GM21526 (cell line): ENCODE measurements around the gene DCANP1.

Experiments used
- ATAC-seq: cut with Tn5 transposase; IDR thresholded peaks from one replicate; pipeline ENCODE4 v1.9.1; 2021; ENCODE audit warnings: moderate library complexity; ENCODE audit not compliant: unreplicated experiment, low FRiP score

DCANP1 gene

DNA sequence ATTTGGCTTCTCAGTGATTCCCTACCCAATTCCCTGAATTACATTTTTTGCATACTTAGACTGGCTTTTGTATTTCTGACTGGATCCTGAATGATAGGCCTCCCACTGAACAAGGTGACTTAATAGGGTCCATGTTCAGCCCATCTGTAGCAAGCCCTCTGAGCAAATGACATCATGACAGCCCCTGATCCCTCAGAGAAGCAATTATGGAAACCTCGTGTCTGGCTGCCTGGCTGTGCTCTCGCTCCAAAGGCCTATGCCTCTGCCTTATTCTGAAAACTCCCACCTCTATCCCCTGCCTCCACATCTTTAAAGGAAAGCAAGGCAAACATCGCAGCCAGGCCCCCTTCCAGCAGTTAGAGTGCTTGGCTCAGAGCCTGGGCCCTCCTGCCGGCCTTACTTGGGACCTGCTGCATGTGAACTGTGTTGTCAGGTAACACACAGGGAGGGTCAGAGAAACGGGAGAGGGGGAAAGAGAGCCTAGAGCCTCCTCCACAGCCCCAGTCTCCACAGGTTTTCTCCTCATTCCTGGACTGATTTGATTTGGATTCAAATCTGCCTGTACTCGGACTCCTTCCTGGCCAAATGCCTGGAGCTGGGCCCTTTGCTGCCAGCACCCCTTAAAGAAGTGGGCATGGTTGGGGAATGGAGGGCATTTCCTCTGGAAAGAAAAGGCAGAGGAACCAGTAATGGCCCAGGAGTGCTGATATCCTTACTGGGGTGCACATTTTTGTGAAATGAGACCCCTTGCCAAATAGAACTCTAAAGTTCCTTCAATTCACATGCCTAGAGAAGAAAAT lies 3.8 kb downstream of the DCANP1 start:
- ATAC-seq, result no peak

DNA sequence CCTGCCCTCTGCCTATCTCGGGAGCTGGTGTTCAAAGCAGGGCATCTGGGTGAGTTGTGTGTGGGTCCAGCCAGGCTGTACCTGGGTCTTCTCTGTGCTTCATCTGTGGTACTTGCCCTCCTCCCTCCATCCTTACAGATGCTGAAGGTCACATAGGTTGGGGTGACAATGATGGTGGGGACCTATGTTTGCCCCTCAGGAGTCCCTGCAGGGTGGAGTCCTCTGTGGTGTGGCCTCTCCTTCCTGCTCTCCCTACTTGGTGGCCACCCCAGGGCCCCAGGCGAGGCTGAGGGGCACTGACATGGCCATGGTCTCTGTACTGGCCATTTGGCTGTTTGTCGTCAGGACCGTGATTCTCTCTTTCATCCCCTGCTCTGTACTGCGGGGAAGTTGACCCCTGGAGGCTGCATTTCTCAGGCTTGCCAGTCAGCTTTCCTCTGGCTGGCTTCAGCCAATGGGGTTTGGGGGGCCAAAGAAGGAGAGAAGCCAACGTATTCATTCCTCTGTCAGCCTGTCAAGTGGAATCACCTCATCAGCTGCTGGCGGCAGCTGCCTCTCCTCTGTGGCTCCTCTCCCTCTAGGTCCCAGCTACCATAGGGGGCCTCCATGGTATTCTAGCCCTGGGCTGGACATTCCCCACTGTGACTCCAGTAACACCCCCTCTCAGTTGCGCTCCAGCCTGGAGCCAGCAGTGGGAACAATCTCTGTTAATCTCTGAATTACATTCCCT lies 4.6 kb downstream of the DCANP1 start:
- ATAC-seq, result no peak

- no peak for ATAC-seq
Measured at GRCh38 chr5:135441919-135442318, 5.2 kb downstream of the DCANP1 start.

DNA sequence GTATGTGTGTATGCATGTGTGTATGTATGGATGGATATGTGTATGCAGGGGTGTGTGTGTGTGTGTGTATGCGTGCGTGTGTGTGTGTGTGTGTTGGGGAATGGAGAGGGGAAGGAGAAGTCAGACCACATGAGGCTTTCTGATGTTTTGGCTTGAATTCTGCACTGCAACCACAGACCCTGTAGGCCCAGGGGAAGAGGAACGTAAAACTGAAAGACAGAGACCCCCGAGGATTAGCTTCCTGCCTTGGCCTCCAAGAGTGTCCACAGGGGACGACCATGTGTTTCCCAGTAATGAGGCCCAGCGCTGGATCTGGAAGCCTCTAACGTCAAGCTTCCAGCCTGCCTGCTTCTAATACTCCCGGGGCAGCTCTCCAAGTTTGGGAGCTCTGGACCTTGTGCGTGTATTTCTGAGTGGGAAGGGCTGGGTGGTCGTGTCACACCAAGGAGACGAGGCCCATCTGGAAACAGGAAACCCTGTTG lies 5.8 kb downstream of the DCANP1 start:
- ATAC-seq, result no peak

DNA sequence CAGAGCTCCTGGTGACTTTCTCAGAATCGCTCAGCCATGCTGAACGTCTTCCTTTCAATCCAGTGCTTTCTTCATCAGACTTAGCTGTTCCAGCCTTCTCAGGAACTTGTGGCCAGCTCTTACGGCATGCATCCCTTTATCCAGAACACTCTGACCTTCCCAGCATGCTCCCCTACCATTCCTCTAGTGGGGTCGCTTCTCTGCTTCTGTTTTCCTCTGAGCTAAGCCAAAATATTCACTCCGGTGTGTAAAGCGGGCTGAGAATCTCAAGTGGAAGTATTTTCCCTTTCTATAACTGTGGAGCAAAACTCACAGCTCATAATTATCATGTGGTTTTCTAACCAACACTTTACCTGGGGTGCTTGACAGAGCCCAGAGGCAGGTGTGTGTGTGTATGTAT lies 6.2 kb downstream of the DCANP1 start:
- no peak for ATAC-seq

DNA sequence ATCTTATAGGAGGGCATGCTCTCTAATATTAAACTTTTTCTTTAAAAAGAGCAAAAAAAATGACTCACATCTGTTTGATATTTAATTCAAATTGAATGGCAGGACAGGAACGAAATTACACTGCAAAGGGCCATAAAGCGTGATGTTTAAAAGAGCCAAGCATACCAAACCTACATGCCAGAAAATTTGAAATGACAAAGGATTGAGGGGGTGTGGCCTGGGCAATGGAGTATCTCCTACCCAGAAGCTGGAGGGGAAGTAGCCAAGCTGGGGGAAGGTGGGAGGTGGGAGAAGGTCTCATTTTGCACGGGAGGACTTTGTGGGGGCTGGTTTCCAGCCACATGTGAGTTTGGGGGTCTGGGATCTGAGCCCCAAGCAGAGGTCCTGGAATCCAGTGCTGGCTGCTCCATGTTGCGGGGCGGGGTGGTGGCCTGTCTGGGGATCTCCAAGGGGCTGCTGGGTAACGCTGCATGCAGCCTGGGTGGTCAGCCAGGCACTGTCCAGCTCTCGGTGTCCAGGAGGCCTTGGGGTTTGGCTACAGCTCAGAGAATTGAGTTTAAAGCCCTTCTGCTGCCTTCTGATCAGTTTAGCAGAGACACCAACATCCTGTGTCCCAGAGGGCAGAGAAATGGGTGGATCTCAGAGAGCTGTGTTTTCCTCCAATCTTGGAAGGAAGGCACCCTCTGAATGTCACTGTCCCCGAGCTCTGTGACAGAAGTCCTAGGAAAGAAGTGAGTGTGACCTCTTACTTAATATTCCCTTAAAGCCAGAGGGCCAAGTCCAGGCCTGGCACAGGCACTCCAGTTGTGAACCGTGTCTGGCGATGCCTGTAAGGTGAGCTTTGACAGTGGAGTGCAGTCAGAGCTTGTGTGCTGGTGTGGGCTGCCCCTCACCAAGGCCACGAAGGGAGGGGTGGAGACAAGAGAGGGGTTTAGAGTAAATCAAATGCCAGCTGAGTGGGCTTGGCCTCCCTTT lies 7.6 kb downstream of the DCANP1 start:
- no peak for ATAC-seq

DNA sequence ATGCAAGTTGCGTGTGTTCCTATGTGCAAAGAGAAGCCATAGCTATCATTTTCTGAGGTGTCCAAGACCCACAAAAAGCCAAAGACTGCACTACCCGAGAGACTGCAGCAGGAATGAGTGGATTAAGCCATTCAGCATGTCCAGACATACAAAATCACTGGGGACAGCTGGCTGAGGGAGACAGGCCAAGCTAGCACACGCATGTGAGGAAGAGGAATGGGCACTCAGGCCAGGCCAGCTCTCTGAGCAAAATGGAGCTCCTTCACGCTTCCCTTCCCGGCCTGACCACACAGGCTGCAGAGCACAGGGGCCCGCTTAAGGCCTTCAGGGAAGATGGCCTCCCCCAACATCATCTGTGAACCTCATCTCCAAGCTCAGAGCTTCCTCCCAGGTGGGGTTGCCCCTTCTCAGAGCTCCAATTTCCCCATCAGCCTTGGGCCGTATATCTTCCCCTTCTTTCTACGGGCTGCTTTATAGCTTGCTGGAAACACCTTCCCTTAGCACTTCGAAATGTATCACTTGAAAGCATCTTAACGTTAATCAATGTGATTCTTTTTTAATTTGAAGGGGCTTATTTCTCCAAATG lies 8.4 kb downstream of the DCANP1 start:
- ATAC-seq, result no peak

DNA sequence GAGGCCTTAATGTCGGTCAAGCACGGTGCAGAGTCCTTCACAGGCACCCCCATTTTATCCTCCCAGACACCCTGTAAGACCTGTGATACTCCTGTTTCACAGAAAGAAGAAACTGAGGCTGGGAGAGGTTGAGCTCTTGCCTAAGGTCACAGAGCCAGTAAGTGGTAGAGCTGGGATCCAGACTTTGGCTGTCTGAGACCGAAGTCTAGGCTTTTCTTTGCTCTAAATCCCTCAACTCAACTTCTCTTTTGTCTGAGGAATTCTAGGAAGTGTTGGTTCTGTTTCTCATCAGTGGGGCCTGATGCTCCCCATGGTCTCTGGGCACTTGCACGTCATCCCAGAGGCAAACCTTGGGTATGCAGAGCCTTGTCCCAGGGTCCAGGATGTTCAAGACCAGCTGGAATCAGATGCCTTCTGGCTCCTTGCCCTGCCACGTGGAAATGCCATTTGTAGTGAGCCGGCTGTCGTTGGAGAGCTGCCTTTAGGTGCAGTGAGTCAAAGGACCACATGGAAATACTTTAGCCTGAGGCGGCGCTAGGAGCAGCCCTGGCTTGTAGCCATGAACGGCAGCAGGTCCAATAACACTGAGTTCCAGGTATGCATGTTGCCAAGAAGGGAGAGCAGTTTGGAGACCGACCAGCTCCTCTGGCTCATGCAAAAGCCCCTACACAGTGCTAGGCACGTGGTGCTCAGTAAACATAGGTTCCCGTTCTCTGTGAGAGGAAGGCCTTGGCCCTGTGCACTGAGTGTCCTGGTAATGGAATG lies 9.2 kb downstream of the DCANP1 start:
- no peak for ATAC-seq

DNA sequence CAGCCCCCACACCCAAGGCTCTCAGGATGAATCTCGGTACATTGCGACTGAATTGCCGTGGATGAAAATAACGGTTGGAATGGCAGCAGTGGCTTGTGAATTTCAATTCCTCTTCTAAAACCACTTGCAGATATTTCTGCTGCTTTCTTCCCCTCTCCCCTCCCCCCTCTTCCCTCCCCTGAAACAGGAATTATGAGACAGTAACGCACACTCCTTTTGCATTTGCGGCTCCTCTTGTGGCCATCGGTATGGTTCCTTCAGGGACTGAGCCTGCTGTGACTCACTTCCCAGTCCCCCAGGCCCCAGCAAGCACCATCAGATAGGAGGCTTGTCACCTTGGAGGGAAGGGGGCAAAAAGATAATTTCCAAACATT lies 9.7 kb downstream of the DCANP1 start:
- no peak for ATAC-seq

DNA sequence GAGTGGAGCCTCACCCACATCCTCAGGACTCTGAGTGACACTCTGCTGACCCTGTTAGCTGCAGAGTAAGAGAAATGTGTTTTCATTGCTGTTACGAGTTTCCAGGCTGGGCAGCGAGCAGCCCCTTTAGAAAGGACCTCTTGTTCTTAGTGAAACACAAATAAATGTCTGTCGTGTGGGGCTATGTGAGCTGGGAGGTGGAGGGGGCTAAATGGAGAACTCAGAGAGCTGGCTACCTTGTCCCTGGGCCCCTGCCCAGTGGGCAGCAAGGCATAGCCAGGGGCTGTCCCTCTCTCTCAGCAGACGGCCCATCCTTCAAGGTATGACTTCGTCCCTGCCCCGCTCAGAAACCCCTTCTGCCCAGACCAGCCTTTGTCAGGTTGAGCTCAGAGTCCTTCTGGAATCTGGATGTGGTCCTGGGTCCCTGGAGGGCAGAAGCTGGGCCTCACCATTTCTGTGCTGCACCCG lies 10.2 kb downstream of the DCANP1 start:
- ATAC-seq, result no peak

DNA sequence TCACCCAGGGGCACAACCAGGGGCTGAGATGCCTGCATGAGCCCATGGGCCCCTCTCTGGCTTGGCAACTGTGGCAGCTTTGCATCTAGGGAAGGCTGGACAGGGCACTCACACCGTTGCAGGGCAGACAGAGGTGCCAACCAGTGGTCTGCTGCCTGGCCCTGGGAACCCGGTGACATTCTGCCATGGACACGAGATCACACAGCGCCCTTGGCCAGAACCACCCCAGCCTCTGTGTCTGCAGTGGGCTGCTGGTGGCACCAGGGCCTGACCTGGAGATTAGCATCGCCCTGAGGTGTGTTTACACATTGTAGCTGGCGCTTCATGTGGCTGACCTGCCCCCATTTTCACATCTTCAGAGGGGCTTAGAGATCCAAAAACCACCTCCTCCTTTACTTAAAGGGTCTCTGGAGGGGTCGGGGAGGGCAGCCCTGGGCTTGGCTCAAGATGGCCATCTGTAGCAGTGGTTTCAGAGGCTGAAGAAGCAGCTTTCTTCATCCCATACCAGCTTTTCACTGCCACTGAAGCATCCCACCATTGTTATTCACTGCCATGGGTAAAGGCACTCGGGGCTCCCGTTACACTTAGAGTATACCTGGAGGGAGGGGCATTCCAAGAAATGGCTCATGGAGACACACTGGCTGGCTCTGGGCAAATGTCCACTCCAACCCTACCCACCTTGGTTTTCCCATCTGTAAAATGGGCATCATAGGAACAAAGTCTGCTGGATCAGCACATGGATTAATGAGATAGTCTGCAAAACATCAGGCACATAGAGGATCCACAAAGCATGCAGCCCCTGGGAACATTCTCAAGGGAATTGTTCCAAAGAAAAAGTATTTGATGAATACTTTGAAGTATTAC lies 11.4 kb downstream of the DCANP1 start:
- no peak for ATAC-seq

DNA sequence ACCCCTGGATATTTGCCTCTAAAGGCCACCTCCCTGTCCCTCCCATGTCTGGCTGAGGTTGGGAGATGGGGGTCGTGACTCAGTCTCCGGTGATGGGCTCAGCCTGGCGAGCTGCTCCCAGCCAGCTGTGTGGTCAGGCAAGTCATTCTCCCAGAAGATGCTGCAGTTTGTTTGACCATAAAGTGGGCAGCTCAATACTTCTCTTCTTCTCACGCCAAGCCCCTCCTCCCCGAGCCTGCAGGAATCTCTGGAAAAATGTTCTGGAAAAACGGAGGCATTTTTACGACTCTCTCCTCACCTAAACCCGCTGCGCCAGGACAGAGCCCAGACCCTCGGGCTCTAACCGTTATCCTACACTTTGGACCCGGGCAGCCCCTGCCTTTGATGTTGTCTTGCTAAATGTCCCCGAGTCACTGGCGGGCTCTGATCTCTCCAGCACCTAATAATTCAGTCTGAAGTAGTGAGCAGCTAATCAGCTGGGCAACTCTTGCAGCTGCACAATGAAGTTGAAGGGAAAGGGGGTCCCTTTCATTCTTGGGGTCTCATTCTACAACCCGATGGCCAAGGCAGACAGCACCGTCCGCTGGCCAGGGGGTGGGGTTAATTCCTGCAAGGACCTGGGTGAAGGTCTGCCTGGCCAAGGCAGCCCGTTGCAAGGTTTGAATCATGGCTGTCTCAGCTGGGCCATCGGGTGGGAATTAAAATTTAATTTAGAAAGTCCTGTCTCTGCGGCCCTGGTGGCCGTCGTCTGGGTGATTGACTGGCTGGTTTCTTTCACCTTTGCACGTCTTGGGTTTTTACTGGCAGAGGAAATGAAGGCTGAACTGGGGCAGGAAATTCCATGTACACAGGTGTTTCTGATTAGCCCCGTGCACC lies 12.3 kb downstream of the DCANP1 start:
- no peak for ATAC-seq

DNA sequence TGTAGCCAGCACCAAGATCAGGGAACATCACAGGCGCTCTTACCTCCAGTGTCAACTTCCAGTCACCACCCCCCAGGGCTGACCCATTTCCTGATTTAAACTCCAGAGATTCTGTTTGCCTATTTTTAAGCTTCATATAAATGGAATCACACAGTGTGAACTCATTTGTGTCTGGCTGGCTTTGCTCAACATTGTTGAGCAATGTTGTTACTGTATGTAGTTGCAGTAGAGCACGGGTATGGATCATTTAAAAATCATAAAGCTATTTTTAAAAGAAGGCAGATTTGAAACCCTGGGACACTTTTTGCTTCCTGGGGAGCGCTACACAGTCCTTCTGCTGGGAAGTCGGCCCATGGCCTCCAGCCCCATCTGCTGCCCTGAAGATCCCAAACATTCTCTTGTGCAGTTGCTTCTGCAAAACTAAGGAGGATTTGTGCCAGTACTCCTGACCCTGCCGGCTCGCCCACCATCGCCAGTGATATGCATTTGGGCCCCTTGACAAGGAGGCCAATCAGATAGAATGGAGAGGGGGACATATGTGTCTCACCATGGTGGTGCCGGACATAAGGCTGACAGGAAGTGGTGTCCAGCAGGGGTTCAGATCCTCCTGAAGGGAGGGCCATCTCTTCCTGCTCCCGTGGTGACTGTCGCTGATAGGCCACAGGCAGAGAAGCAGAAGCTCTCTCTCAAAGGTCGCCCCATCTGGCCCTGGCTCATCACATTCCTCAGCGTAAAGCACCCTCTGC lies 13.3 kb downstream of the DCANP1 start:
- no peak for ATAC-seq

GRCh38 chr5:135432113-135432512 lies 15.0 kb downstream of the DCANP1 start:
- ATAC-seq, result no peak

DNA sequence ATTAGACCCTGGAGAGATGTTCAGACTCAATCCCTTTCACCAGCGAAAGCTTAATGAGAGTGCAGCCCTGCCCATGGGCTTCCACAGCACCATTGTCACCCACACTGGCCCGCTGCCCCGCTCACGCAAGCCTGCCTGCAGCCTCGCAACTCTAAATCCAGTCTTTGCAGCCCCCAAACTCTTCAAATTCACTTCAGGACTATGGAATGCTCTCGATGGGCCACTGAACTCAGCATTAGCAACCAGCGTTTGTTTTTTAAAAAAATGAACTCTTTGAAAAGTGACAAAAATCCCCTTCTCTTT lies 17.1 kb downstream of the DCANP1 start:
- no peak for ATAC-seq

GRCh38 chr5:135429301-135430134 lies 17.6 kb downstream of the DCANP1 start:
- ATAC-seq, result no peak
